Activated T-cell treated with anti-CD3 and anti-CD28 coated beads, Interleukin-2, amount 50 U/mL, for 1 hour (primary cell): ENCODE results near the gene DNAAF3.

Experiments
- DNase-seq: peaks from one replicate; pipeline ENCODE4 v3.0.0-alpha.2; 2020

The DNAAF3 gene

GRCh38 chr19:55115446-55116065 lies 50.9 kb downstream of the DNAAF3 start:
- DNase-seq = no peak

GRCh38 chr19:55114566-55115145 lies 51.8 kb downstream of the DNAAF3 start:
- DNase-seq = no peak

DNA sequence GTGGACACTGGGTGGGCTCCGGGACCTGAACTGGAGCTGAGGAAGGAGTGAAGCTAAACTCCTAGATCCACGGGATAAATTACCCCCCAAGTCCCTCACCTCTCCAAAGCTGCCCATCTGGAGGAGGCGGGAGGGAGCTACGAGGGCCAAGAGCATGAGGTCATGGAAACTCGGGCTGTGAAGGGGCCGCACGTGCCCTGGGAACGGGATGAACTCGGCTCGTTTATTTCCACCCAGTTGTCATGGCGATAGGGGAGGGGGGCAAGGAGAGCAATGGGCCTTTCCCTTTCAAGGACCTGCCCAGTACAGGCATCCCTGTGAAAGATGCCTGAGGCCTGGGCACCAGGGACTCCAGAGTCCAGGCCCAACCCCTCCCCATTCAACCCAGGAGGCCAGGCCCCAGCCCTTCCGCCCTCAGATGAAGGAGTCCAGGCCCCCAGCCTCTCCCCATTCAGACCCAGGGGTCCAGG lies 52.8 kb downstream of the DNAAF3 start:
- no peak for DNase-seq

- no peak for DNase-seq
Measured at GRCh38 chr19:55112777-55113569, 53.4 kb downstream of the DNAAF3 start.

DNA sequence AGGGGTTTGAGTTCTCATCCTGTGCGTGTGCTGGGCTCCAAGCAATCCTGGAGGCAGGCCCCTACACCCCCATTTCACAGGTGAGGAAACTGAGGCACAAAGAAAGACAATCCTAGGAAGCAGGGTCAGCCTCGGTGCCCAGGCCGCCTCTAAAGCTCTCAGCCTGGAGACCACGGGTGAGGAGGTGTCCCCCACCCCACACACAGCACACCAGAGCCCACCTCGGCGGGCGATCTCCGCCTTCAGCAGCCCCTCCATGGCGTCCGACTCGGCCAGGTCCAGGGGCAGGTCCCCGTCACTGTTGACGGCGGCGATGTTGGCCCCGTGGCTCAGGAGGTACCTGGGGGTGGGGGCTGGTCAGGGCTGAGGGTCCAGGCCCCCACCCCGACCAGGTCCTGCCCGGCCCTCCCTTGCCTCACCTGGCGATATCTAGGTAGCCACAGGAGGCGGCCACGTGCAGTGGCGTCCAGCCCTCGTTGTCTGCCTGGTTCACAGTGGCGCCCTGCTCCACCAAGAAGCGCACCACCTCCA lies 54.1 kb downstream of the DNAAF3 start:
- DNase-seq = no peak

- DNase-seq = no peak
Measured at GRCh38 chr19:55111238-55111831, 55.1 kb downstream of the DNAAF3 start.

- no peak for DNase-seq
Measured at GRCh38 chr19:55109527-55110291, 56.7 kb downstream of the DNAAF3 start.
